A549 (cell line): ENCODE data around the gene STX16.

Experiments used
- BHLHE40 ChIP-seq: IDR thresholded peaks from 2 replicates; pipeline ENCODE4 v1.6.1; 2012; ENCODE audit warnings: low read depth, low read length, inconsistent platforms
- EP300 ChIP-seq, 2 experiments: fragments of >200 bp; sonication (Bioruptor Twin); formaldehyde crosslinking; IDR thresholded peaks; 2 replicates in 1 of 2; 3 replicates in 1 of 2; pipeline ENCODE4 v1.6.1; 2016 to 2017
- FOSL2 ChIP-seq, 2 experiments: fragments of 450-650 bp in 1 of 2; fragments of >200 bp in 1 of 2; sonication (Bioruptor Twin) in 1 of 2; formaldehyde crosslinking; IDR thresholded peaks; 2 replicates each; pipeline versions ENCODE4 v1.5.0 to v1.6.1; 2016 to 2020; ENCODE audit warnings: mild to moderate bottlenecking in 1 of 2, moderate library complexity in 1 of 2
- JUN ChIP-seq, 2 experiments: fragments of >200 bp; sonication (Bioruptor Twin); formaldehyde crosslinking; IDR thresholded peaks; 2 replicates in 1 of 2; 3 replicates in 1 of 2; pipeline ENCODE4 v1.6.1; 2016 to 2017
- MAFK ChIP-seq: fragments of 450-650 bp; IDR thresholded peaks from 2 replicates; pipeline ENCODE4 v1.6.1; 2014; ENCODE audit not compliant: partially characterized antibody
- PHF8 ChIP-seq: fragments of 200-600 bp; sonication (generic); IDR thresholded peaks from 2 replicates; pipeline ENCODE4 v1.6.1; 2016; ENCODE audit warnings: low read depth, mild to moderate bottlenecking, antibody characterized with exemption, moderate library complexity, borderline replicate concordance
- POLR2A ChIP-seq: IDR thresholded peaks from 2 replicates; pipeline ENCODE4 v1.6.1; 2012; ENCODE audit warnings: mild to moderate bottlenecking, low read length
- RAD21 ChIP-seq, 2 experiments: fragments of >200 bp in 1 of 2; sonication (Bioruptor Twin) in 1 of 2; formaldehyde crosslinking in 1 of 2; IDR thresholded peaks in 1 of 2; conservative IDR thresholded peaks in 1 of 2; 2 replicates in 1 of 2; 3 replicates in 1 of 2; pipeline ENCODE4 v1.6.1; 2012 to 2018; ENCODE audit warnings: inconsistent platforms in 1 of 2
- TP53 ChIP-seq: fragments of 250-450 bp; sonication (Bioruptor Pico); IDR thresholded peaks from 2 replicates; pipeline ENCODE4 v1.5.0; 2021; ENCODE audit warnings: mild to moderate bottlenecking, moderate library complexity
- ZFP36 ChIP-seq: fragments of 450-650 bp; IDR thresholded peaks from 2 replicates; pipeline ENCODE4 v1.6.1; 2014; ENCODE audit warnings: borderline replicate concordance; ENCODE audit not compliant: partially characterized antibody
- TF ChIP-seq, protein P1 (sequence below): fragments of >200 bp; sonication (Bioruptor Twin); formaldehyde crosslinking; IDR thresholded peaks from 3 replicates; pipeline ENCODE4 v1.5.1; 2016
- TF ChIP-seq, protein P2 (sequence below): fragments of >200 bp; sonication (Bioruptor Twin); formaldehyde crosslinking; IDR thresholded peaks from 3 replicates; pipeline ENCODE4 v1.6.1; 2016
- TF ChIP-seq, protein P3 (sequence below): IDR thresholded peaks from 2 replicates; pipeline ENCODE4 v1.6.1; 2012; ENCODE audit warnings: low read depth, borderline replicate concordance
- TF ChIP-seq, protein P4 (sequence below): fragments of 150-350 bp; IDR thresholded peaks from 2 replicates; pipeline ENCODE4 v1.6.1; 2014; ENCODE audit warnings: low read depth, mild to moderate bottlenecking, low read length

DNA sequence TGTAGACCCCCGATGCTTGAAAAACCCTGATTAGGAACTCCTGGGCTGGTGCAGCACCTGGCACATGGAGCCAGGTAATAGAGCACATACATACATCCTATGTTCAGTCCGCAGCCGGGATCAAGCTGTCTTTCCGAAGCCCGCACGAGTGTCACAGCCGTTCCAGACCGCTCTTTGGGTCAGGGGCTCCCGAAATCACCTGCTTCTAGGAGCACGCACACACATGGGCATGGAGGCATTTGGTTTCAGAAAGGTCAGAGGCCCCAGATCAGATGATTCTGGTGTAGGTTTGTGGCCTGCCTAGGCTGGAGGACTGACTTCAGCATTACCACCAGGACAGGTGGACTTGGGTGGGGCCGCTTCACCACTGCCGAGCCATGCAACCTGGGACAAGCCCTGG, 42.1 kb upstream of the STX16 start:
- TF ChIP-seq, protein P1, sequence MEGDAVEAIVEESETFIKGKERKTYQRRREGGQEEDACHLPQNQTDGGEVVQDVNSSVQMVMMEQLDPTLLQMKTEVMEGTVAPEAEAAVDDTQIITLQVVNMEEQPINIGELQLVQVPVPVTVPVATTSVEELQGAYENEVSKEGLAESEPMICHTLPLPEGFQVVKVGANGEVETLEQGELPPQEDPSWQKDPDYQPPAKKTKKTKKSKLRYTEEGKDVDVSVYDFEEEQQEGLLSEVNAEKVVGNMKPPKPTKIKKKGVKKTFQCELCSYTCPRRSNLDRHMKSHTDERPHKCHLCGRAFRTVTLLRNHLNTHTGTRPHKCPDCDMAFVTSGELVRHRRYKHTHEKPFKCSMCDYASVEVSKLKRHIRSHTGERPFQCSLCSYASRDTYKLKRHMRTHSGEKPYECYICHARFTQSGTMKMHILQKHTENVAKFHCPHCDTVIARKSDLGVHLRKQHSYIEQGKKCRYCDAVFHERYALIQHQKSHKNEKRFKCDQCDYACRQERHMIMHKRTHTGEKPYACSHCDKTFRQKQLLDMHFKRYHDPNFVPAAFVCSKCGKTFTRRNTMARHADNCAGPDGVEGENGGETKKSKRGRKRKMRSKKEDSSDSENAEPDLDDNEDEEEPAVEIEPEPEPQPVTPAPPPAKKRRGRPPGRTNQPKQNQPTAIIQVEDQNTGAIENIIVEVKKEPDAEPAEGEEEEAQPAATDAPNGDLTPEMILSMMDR, result no peak
- no peak for TF ChIP-seq TP53 (CRISPR knock-in tag)
- no peak for TF ChIP-seq ZFP36
- no peak for TF ChIP-seq FOSL2 (IDR thresholded peaks at IDR 0.05)
- TF ChIP-seq FOSL2 (CRISPR knock-in tag; IDR thresholded peaks at IDR 0.05), result no peak
- TF ChIP-seq PHF8, result no peak
- TF ChIP-seq MAFK, result no peak
- no peak for TF ChIP-seq JUN (IDR thresholded peaks at IDR 0.05)
- TF ChIP-seq EP300 (IDR thresholded peaks at IDR 0.05), result no peak
- TF ChIP-seq, protein P2, sequence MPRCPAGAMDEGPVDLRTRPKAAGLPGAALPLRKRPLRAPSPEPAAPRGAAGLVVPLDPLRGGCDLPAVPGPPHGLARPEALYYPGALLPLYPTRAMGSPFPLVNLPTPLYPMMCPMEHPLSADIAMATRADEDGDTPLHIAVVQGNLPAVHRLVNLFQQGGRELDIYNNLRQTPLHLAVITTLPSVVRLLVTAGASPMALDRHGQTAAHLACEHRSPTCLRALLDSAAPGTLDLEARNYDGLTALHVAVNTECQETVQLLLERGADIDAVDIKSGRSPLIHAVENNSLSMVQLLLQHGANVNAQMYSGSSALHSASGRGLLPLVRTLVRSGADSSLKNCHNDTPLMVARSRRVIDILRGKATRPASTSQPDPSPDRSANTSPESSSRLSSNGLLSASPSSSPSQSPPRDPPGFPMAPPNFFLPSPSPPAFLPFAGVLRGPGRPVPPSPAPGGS, result no peak
- TF ChIP-seq, protein P3, sequence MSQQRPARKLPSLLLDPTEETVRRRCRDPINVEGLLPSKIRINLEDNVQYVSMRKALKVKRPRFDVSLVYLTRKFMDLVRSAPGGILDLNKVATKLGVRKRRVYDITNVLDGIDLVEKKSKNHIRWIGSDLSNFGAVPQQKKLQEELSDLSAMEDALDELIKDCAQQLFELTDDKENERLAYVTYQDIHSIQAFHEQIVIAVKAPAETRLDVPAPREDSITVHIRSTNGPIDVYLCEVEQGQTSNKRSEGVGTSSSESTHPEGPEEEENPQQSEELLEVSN, result no peak
- TF ChIP-seq, protein P4, sequence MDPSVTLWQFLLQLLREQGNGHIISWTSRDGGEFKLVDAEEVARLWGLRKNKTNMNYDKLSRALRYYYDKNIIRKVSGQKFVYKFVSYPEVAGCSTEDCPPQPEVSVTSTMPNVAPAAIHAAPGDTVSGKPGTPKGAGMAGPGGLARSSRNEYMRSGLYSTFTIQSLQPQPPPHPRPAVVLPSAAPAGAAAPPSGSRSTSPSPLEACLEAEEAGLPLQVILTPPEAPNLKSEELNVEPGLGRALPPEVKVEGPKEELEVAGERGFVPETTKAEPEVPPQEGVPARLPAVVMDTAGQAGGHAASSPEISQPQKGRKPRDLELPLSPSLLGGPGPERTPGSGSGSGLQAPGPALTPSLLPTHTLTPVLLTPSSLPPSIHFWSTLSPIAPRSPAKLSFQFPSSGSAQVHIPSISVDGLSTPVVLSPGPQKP, result no peak
- no peak for TF ChIP-seq POLR2A
- no peak for TF ChIP-seq RAD21 (conservative IDR thresholded peaks at IDR 0.05 in 1 of 2, IDR thresholded peaks at IDR 0.05 in 1 of 2)
- TF ChIP-seq BHLHE40, result no peak
